ENCODE measurements around the gene CTIF. TPM values are rescaled to one million over a fixed set of nuclear protein-coding genes. Genes with fewer than 3 reads are reported as not detected.

The CTIF gene
- total RNA-seq, 1 donor from 2014 or later, result 15.0 TPM

DNA sequence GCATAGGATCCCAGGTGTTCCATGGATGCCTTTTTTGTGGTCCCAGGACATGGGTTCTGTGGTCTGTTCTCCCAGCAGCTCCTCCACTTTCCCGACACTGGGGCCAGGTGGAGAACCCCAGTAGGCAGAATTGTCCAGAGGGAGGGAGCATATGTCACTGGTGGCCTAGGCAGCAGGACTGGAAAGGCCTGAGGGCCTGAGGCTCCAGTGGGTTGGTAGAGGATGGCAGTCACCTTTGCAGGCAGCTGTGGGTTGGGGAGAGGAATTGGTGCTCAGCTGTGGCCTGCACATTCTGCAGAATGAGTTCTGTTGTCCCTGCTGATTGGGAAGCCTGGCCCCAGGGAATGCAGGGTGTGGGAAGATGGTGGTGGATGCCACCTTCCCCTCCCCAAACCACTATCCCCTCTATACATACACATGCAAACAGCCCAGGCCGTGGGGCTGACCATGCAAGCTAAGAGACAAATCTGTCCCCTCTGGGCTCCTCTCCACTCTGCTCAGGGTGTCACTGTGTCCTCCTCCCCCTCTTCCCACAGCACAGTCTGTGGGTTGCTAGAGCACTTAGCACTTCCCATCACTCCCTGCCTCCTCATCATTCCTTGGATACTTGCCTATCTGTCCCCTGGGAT lies 11.4 kb downstream of the CTIF start:
- Histone ChIP-seq H3K36me3 (ENCODE audit: control insufficient read depth, insufficient read depth, low read length) (peaks cover 5% of the 10 kb centered on the region), H3K27me3 (ENCODE audit: control insufficient read depth, insufficient read depth, low read length) (no peaks in the 10 kb centered on the region), H3K4me3 (ENCODE audit: low read depth, low read length) (no peak overlapping the region)
- no peak for DNase-seq (ENCODE audit: low read depth)
- peak; percentile 28 for FAIRE-seq
- no peak for TF ChIP-seq CTCF (IDR thresholded peaks at IDR 0.05; ENCODE audit: insufficient read depth, low read length, severe bottlenecking)

GRCh38 chr18:48551100-48551499 lies 12.3 kb downstream of the CTIF start:
- Histone ChIP-seq H3K27me3 (ENCODE audit: control insufficient read depth, insufficient read depth, low read length) (no peaks in the 10 kb centered on the region), H3K36me3 (ENCODE audit: control insufficient read depth, insufficient read depth, low read length) (peaks cover 11% of the 10 kb centered on the region), H3K4me3 (ENCODE audit: low read depth, low read length) (no peak overlapping the region)
- TF ChIP-seq CTCF (IDR thresholded peaks at IDR 0.05; ENCODE audit: insufficient read depth, low read length, severe bottlenecking), result no peak
- DNase-seq (ENCODE audit: low read depth), result no peak
- FAIRE-seq, result no peak

DNA sequence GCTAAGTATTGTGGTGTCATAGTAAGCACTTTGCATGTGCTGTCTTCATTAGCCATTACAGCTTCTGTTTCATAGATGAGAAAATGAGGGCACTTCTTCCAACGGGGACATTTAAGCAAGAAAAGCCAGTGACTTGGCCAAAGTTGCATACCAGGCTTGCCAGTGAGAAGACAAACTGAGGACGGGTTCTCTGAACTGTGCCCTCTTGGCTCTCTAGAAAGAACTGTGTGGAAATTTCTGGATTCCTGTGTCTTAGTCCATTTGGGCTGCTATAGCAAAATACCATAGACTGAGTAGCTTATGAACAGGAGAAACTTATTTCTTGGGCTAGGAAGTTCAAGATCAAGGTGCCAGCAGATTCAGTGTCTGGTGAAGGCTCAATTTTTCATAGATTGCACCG lies 13.3 kb downstream of the CTIF start:
- Histone ChIP-seq H3K4me3 (ENCODE audit: low read depth, low read length) (no peak overlapping the region), H3K27me3 (ENCODE audit: control insufficient read depth, insufficient read depth, low read length) (no peaks in the 10 kb centered on the region), H3K36me3 (ENCODE audit: control insufficient read depth, insufficient read depth, low read length) (peaks cover 11% of the 10 kb centered on the region)
- DNase-seq (ENCODE audit: low read depth), result no peak
- TF ChIP-seq CTCF (IDR thresholded peaks at IDR 0.05; ENCODE audit: insufficient read depth, low read length, severe bottlenecking), result no peak
- FAIRE-seq, result no peak

DNA sequence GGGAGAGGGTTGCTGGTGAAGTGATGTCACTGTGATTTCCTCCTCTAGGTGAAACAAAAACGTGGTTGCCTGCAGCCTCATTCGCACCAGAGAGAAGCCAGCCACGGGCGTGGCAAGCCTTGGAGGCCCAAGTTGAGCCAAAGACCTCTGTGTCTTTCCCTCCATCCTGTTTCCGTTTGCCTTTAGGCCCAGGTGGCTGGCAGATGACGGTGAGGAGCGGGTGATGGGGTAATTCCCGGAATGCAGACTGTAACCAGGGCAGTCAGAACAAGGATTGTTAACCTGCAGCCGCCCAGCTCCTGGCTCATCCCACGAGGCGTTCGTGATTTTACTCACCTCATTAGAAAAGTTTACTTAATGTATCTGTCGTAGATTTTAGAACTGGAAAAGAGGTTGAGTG lies 14.4 kb downstream of the CTIF start:
- H3K36me3 ChIP-seq (ENCODE audit: control insufficient read depth, insufficient read depth, low read length), result peaks cover 11% of the 10 kb centered on the region
- DNase-seq (ENCODE audit: low read depth) (no peak), FAIRE-seq (no peak)
- H3K27me3 ChIP-seq (ENCODE audit: control insufficient read depth, insufficient read depth, low read length), result no peaks in the 10 kb centered on the region
- no peak for TF ChIP-seq CTCF (IDR thresholded peaks at IDR 0.05; ENCODE audit: insufficient read depth, low read length, severe bottlenecking)
- no peak overlapping the region for H3K4me3 ChIP-seq (ENCODE audit: low read depth, low read length)

- no peak for DNase-seq (ENCODE audit: low read depth)
- no peak overlapping the region for H3K4me3 ChIP-seq (ENCODE audit: low read depth, low read length)
- peaks cover 12% of the 10 kb centered on the region for H3K36me3 ChIP-seq (ENCODE audit: control insufficient read depth, insufficient read depth, low read length)
- no peak for TF ChIP-seq CTCF (IDR thresholded peaks at IDR 0.05; ENCODE audit: insufficient read depth, low read length, severe bottlenecking)
- H3K27me3 ChIP-seq (ENCODE audit: control insufficient read depth, insufficient read depth, low read length), result no peaks in the 10 kb centered on the region
- FAIRE-seq, result peak; percentile 50
Measured at GRCh38 chr18:48554610-48555400, 16.0 kb downstream of the CTIF start.
